ENCODE data around the gene HERC2.
"Not testable (repeated sequence)": the region's sequence is repeated elsewhere in the genome, so short reads cannot be mapped to it uniquely, and the experiment has no call there.

- not testable (repeated sequence) for TF ChIP-seq CTCF (IDR thresholded peaks at IDR 0.05; ENCODE audit: low read depth, low read length, missing input control); REST (IDR thresholded peaks at IDR 0.05); MAX (IDR thresholded peaks at IDR 0.05)
Measured at GRCh38 chr15:28231336-28231735, 90.6 kb downstream of the HERC2 start.
